ENCODE measurements around the gene BTBD2. TPM values are rescaled to one million over a fixed set of nuclear protein-coding genes. Genes with fewer than 3 reads are reported as not detected.

The BTBD2 gene
- total RNA-seq, 1 experiment from 2014 or later = 36.4 TPM

DNA sequence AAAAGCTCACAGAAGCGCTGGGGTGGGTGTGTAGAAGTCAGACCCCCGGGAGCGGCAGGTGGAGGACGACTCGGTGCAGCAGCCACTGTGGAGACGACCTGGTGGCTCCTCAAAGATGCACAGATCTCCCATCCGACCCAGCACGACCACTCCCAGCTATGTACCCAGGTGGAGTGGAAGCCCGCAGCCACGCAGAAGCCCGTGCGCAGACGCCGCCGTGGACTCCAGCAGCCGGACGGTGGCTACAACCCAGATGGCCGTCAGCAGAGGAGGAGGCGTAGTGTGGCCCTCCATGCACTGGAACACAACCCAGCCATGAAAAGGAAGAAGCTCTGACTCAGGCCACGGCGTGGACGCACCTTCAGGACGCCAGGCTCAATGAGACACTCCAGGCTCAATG, 52.8 kb downstream of the BTBD2 start:
- Histone ChIP-seq H3K4me3 (no peak overlapping the region), H3K27me3 (no peaks in the 10 kb centered on the region), H3K36me3 (no peaks in the 10 kb centered on the region), H3K9me3 (no peaks in the 10 kb centered on the region)
- no peak for DNase-seq

DNA sequence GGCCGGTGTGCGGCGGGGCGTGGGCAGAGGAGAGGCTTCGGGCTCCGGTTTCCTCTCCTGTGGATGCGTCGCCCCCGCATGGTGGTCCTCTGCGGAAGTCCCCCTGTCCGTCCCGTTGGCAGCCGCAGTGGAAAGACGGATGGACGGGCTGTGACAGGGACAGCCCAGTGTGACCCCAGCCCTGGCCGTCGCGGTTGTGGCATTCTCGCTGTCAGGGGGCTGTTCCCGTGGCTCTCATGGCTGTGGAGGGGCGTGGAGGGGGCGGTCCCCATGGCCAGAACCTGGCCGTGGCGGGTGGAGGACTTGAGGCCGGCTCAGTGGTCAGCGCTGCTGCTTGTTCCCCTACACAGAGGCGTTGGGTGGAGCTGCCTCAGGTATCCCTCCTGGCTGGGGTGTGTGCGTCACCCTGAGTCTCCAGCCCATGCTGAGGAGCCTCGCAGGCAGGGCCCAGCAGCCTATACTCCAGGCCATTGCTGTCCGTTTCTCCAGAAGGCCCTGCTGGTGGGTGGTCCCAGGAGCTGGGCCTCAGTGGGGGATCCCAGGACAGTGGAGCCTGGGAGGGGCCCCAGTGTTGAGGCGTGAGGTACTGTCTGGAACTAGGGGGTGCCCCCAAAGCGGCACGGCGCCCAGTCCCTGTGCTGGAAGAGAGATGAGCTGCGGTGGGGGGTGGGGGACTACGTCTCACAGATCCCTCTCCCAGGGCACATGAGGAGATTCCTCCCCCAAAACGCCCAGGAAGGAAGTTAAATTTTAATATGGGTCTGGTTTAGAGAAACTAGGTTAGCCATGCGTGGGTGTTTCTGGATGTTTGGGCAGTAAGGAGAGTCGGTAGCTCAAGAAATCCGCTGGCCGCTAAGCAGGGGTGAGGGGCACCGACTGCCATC, 54.3 kb downstream of the BTBD2 start:
- no peak for DNase-seq
- Histone ChIP-seq H3K9me3 (no peaks in the 10 kb centered on the region), H3K36me3 (no peaks in the 10 kb centered on the region), H3K4me3 (no peak overlapping the region), H3K27me3 (no peaks in the 10 kb centered on the region)

- H3K9me3 ChIP-seq = no peaks in the 10 kb centered on the region
- no peaks in the 10 kb centered on the region for H3K27me3 ChIP-seq
- no peaks in the 10 kb centered on the region for H3K36me3 ChIP-seq
- DNase-seq = no peak
- no peak overlapping the region for H3K4me3 ChIP-seq
Observed at GRCh38 chr19:1959928-1960589, 55.5 kb downstream of the BTBD2 start.

GRCh38 chr19:1957562-1958248, 57.8 kb downstream of the BTBD2 start:
- Histone ChIP-seq H3K36me3 (no peaks in the 10 kb centered on the region), H3K9me3 (no peaks in the 10 kb centered on the region), H3K4me3 (no peak overlapping the region), H3K27me3 (no peaks in the 10 kb centered on the region)
- DNase-seq = no peak

GRCh38 chr19:1956868-1957492, 58.5 kb downstream of the BTBD2 start:
- no peak for DNase-seq
- no peaks in the 10 kb centered on the region for H3K36me3 ChIP-seq
- no peaks in the 10 kb centered on the region for H3K27me3 ChIP-seq

DNA sequence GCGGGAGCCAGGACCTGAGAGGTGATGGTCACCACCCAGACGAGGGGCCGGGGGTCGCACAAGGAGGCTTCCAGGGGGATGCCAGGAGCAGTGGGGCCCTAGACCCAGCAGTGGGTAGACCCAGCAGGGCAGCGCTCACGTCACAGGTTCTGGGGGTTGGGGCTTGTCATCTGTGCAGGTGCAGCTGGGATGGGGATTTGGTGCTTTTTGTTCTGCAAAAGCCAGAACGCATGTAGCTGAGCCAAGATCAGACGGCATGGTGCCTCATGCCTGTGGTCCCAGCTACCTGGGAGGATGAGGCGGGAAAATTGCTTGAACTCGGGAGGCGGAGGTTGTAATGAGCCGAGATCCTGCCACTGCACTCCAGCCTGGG, 59.4 kb downstream of the BTBD2 start:
- H3K4me3 ChIP-seq = no peak overlapping the region
- no peak for DNase-seq
- no peaks in the 10 kb centered on the region for H3K9me3 ChIP-seq
- no peaks in the 10 kb centered on the region for H3K36me3 ChIP-seq
- no peaks in the 10 kb centered on the region for H3K27me3 ChIP-seq

More at GRCh38 chr19:1956868-1957492, 58.5 kb downstream of the BTBD2 start:
- no peaks in the 10 kb centered on the region for H3K9me3 ChIP-seq
- H3K4me3 ChIP-seq = no peak overlapping the region

DNA sequence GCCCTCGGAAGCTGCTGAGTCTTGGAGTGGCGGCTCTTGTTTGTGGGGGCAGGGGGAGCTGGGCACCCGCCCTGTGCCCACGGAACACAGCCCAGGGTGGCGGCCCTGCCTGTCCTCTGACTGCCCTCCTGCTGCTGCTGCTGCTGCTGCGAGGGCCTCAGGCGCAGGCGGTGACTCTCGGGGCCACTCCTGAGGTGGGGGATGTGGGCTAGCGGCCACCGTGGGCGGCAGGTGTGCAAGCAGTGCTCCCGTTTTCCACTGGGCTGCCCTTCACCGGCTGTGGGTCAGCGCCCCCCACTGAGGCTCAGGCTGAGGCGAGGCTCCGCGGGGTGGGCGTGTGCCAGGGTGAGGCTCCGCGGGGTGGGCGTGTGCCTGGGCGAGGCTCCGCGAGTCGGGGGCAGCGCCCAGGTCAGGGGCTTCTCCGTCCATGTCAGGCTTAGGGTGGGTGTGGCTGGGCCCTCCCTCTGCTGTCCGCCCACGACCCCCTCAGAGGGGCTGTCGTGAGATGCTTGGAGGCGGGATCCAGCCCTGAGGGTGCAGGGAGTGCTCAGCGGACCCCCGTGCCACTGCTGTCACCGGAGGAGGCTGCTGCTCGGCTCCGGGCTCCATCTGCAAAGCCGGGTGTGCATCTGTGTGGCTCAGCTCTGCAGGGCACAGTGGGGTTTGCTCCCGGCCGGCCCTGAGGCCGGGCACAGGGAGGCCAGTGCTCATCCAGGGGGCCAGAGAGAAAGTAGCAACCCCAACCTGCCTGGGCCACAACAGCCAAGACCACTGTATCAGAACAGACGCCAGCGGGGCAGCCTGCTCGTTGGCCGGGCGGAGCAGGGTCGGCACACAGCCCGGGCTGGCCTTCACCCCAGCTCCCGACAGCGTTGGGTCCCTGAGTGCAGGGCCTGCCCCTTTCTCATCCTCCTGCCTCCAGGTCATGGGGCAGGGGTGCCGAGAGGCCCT, 60.1 kb downstream of the BTBD2 start:
- Histone ChIP-seq H3K36me3 (no peaks in the 10 kb centered on the region), H3K9me3 (no peaks in the 10 kb centered on the region), H3K4me3 (no peak overlapping the region), H3K27me3 (no peaks in the 10 kb centered on the region)
- DNase-seq = no peak

GRCh38 chr19:1954532-1954933, 61.0 kb downstream of the BTBD2 start:
- Histone ChIP-seq H3K27me3 (no peaks in the 10 kb centered on the region), H3K36me3 (no peaks in the 10 kb centered on the region), H3K9me3 (no peaks in the 10 kb centered on the region), H3K4me3 (no peak overlapping the region)
- no peak for DNase-seq

DNA sequence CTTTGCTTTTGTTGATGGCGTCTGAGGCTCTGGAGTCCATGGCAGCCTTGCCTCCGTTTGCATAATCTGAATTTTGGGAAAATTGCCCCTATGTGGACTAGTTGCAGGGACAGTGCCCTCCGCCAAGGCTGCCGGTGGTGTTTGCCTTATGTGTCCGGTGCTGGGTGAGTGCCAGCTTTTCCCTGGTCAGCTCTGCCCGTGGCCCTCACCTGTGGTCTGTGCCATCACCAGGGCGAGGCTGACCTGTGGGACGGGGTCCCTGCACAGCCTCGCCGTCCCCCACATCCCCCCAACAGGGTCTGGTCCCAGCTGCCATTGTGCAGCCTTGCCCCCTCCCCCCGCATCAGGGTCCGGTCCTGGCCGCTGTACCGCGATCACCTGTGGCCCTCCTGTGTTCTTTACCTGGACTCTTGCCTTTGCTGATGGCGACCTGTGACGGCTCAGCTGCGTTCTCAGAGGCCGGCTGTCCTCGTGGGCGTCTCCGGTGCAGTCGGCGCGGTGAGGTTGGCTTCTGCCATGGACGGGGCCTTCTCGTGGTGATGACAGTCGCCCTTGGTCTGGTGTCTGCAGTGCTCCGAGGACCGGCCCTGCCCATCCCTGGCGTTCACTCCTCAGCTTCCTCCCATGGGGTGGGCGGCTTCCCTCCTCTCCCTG, 61.9 kb downstream of the BTBD2 start:
- no peak overlapping the region for H3K4me3 ChIP-seq
- no peaks in the 10 kb centered on the region for H3K9me3 ChIP-seq
- no peak for DNase-seq
- no peaks in the 10 kb centered on the region for H3K27me3 ChIP-seq
- H3K36me3 ChIP-seq = no peaks in the 10 kb centered on the region

DNA sequence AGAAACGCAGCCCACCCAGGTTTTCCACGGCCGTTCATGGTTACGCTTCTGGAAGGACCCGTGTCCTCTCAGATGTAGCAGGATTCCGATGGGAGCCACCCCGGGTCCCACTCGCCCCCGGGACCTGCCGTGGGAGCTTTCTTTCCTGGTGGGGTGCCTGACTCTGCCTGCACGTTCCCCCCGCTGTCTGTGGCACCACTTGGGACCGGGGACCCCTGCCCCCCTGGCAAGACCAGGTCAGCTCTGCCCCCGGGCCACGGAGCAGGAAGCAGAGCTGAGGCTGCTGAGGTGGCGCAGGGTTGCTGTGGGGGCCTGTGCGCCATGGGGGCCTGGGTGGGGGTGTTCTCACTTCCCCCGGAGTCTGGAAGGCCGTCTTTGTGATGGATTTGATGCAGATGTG, 62.5 kb downstream of the BTBD2 start:
- H3K36me3 ChIP-seq = no peaks in the 10 kb centered on the region
- DNase-seq = no peak
- no peak overlapping the region for H3K4me3 ChIP-seq
- no peaks in the 10 kb centered on the region for H3K9me3 ChIP-seq
- no peaks in the 10 kb centered on the region for H3K27me3 ChIP-seq

- DNase-seq = peak; percentile 81
- H3K4me3 ChIP-seq = no peak overlapping the region
- H3K36me3 ChIP-seq = no peaks in the 10 kb centered on the region
Observed at GRCh38 chr19:1952635-1953034, 62.9 kb downstream of the BTBD2 start.

GRCh38 chr19:1950640-1951039, 64.9 kb downstream of the BTBD2 start:
- no peak for DNase-seq
- Histone ChIP-seq H3K4me3 (no peak overlapping the region), H3K27me3 (no peaks in the 10 kb centered on the region), H3K36me3 (no peaks in the 10 kb centered on the region), H3K9me3 (no peaks in the 10 kb centered on the region)

More at GRCh38 chr19:1952635-1953034, 62.9 kb downstream of the BTBD2 start:
- Histone ChIP-seq H3K9me3 (no peaks in the 10 kb centered on the region), H3K27me3 (no peaks in the 10 kb centered on the region)

GRCh38 chr19:1949304-1950101, 66.0 kb downstream of the BTBD2 start:
- no peaks in the 10 kb centered on the region for H3K27me3 ChIP-seq
- H3K36me3 ChIP-seq = no peaks in the 10 kb centered on the region
- no peak for DNase-seq
- H3K9me3 ChIP-seq = no peaks in the 10 kb centered on the region
- H3K4me3 ChIP-seq = no peak overlapping the region

- H3K27me3 ChIP-seq = no peaks in the 10 kb centered on the region
- H3K36me3 ChIP-seq = no peaks in the 10 kb centered on the region
- no peak for DNase-seq
- no peaks in the 10 kb centered on the region for H3K9me3 ChIP-seq
- H3K4me3 ChIP-seq = no peak overlapping the region
Observed at GRCh38 chr19:1947651-1948209, 67.8 kb downstream of the BTBD2 start.

DNA sequence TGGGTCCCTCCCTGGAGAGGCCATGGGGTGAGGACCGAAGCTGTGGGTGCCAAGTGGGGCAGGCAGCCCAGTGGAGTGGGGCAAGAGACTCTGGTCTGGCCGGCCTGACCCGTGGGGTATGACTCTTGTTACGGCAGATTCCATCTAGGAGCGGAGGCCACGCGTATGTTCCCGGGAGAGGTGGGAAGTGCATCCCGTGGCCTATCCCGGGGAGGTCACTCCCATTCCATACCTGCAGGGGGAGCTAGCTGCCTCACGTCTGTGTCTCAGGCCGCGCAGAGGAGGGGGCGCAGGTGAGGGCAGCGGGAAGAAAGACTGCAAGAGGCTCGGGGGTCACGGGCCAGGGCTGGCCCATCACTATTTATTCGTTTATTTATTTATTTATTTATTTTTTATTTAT, 69.6 kb downstream of the BTBD2 start:
- Histone ChIP-seq H3K9me3 (no peaks in the 10 kb centered on the region), H3K4me3 (no peak overlapping the region), H3K36me3 (no peaks in the 10 kb centered on the region), H3K27me3 (no peaks in the 10 kb centered on the region)
- DNase-seq = no peak
